Measurements from ENCODE around the gene KCNIP1.

KCNIP1 gene

DNA sequence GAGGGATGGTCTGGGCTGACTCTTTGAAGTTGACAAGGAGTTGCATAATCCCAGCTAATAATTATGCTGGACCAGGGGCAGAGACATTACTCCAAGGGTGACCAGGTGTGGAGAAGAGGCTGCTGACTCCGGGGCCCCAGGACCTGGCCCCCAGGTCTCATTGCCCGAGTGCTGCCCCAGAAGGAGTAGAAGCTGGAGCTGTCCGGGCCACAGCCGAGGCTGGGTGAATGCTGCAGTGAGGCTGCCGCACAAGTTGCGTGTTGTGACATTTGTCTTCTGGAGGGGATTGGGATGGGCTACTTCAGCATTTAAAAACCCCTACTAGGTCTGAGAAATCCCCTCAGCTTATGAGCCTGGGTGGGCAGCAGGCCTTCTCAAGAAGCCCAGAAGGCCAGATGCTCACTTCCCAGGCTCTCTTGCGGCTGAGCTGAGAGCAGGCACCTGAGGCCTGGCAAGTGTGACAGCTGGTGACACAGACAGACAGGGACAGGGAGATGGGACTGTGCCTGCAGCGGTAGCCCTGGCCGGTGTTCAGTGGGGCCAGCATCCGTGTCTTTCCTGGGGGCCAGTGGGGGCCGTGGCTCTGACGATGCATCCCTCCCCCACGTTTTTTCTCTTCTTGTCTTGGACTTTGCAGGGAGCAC is 122.8 kb downstream of the KCNIP1 start:
- H3K4me3 ChIP-seq (ENCODE audit: low read depth, low read length) = no peak overlapping the region
- TF ChIP-seq MYNN (tag by site-specific recombination; IDR thresholded peaks at IDR 0.05; ENCODE audit: borderline replicate concordance) (no peak), ZNF10 (tag by site-specific recombination; IDR thresholded peaks at IDR 0.05) (no peak), ZNF404 (tag by site-specific recombination; IDR thresholded peaks at IDR 0.05) (no peak)
- CTCF ChIA-PET = interaction anchor here (0.6 to 4.9 kb wide), 6 partner anchors 157 to 360 kb away, joined by 3 to 85 read pairs (median 3); no protein-coding TSS in a partner anchor
- POLR2A ChIA-PET = no interaction called here
- no peaks in the 10 kb centered on the region for H3K9me3 ChIP-seq (ENCODE audit: control insufficient read depth, insufficient read depth, low read depth, low read length)
- H3K4me1 ChIP-seq (ENCODE audit: control insufficient read depth, insufficient read depth, low read length) = no peaks in the 10 kb centered on the region
- H3K36me3 ChIP-seq (ENCODE audit: control insufficient read depth in 2 of 2, insufficient read depth in 1 of 2, low read length in 2 of 2) = no peaks in the 10 kb centered on the region
- H3K27ac ChIP-seq (ENCODE audit: extremely low read depth, low read depth, low read length) = no peak overlapping the region

DNA sequence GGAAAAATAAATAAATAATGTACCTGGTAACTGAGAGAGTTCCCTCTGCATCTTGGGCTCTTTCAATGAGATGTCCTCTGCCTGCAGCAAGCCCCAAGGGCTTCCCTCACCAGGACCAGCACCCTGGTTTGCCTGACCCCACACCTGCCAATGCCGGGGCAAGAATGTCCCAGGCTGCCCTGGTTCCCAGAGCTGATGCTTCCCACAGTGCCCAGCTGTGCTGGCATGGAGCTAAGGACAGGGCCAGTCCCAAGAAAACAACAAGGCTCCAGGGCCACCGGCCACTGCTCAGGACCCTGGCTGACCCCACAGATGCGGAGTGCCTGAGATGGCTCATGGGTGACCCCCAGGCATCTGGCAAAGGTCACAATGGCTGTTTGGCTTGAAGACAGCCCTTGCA is 123.5 kb downstream of the KCNIP1 start:
- H3K9me3 ChIP-seq (ENCODE audit: control insufficient read depth, insufficient read depth, low read depth, low read length) = no peaks in the 10 kb centered on the region
- no peaks in the 10 kb centered on the region for H3K36me3 ChIP-seq (ENCODE audit: control insufficient read depth in 2 of 2, insufficient read depth in 1 of 2, low read length in 2 of 2)
- no peak overlapping the region for H3K27ac ChIP-seq (ENCODE audit: extremely low read depth, low read depth, low read length)
- CTCF ChIA-PET = interaction anchor here (0.6 to 0.9 kb wide), 2 partner anchors 286 to 361 kb away, joined by 3 read pairs; no protein-coding TSS in a partner anchor
- POLR2A ChIA-PET = no interaction called here
- no peak overlapping the region for H3K4me3 ChIP-seq (ENCODE audit: low read depth, low read length)
- no peaks in the 10 kb centered on the region for H3K4me1 ChIP-seq (ENCODE audit: control insufficient read depth, insufficient read depth, low read length)
- TF ChIP-seq, protein P1, sequence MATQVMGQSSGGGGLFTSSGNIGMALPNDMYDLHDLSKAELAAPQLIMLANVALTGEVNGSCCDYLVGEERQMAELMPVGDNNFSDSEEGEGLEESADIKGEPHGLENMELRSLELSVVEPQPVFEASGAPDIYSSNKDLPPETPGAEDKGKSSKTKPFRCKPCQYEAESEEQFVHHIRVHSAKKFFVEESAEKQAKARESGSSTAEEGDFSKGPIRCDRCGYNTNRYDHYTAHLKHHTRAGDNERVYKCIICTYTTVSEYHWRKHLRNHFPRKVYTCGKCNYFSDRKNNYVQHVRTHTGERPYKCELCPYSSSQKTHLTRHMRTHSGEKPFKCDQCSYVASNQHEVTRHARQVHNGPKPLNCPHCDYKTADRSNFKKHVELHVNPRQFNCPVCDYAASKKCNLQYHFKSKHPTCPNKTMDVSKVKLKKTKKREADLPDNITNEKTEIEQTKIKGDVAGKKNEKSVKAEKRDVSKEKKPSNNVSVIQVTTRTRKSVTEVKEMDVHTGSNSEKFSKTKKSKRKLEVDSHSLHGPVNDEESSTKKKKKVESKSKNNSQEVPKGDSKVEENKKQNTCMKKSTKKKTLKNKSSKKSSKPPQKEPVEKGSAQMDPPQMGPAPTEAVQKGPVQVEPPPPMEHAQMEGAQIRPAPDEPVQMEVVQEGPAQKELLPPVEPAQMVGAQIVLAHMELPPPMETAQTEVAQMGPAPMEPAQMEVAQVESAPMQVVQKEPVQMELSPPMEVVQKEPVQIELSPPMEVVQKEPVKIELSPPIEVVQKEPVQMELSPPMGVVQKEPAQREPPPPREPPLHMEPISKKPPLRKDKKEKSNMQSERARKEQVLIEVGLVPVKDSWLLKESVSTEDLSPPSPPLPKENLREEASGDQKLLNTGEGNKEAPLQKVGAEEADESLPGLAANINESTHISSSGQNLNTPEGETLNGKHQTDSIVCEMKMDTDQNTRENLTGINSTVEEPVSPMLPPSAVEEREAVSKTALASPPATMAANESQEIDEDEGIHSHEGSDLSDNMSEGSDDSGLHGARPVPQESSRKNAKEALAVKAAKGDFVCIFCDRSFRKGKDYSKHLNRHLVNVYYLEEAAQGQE (tag by site-specific recombination; IDR thresholded peaks at IDR 0.05) = no peak
- TF ChIP-seq ZNF449 (tag by site-specific recombination; IDR thresholded peaks at IDR 0.05) (no peak), ZNF274 (IDR thresholded peaks at IDR 0.05; ENCODE audit: low read length) (no peak), ZNF274 (tag by site-specific recombination; IDR thresholded peaks at IDR 0.05; ENCODE audit: borderline replicate concordance) (no peak), YY2 (tag by site-specific recombination; IDR thresholded peaks at IDR 0.05) (no peak), ZNF776 (tag by site-specific recombination; IDR thresholded peaks at IDR 0.05; ENCODE audit: borderline replicate concordance) (no peak), YY1 (tag by site-specific recombination; IDR thresholded peaks at IDR 0.05) (no peak), KLF10 (tag by site-specific recombination; IDR thresholded peaks at IDR 0.05) (no peak), ZNF404 (tag by site-specific recombination; IDR thresholded peaks at IDR 0.05) (no peak), ZNF292 (tag by site-specific recombination; IDR thresholded peaks at IDR 0.05; ENCODE audit: borderline replicate concordance, low read depth) (no peak), ZBTB11 (tag by site-specific recombination; conservative IDR thresholded peaks at IDR 0.05; ENCODE audit: low read depth) (no peak), ZNF416 (tag by site-specific recombination; IDR thresholded peaks at IDR 0.05) (no peak), KLF9 (tag by site-specific recombination; IDR thresholded peaks at IDR 0.05; ENCODE audit: low read depth) (no peak), ZNF248 (tag by site-specific recombination; IDR thresholded peaks at IDR 0.05) (no peak), BCL11B (tag by site-specific recombination; IDR thresholded peaks at IDR 0.05; ENCODE audit: low read depth) (no peak)
- TF ChIP-seq, protein P2, sequence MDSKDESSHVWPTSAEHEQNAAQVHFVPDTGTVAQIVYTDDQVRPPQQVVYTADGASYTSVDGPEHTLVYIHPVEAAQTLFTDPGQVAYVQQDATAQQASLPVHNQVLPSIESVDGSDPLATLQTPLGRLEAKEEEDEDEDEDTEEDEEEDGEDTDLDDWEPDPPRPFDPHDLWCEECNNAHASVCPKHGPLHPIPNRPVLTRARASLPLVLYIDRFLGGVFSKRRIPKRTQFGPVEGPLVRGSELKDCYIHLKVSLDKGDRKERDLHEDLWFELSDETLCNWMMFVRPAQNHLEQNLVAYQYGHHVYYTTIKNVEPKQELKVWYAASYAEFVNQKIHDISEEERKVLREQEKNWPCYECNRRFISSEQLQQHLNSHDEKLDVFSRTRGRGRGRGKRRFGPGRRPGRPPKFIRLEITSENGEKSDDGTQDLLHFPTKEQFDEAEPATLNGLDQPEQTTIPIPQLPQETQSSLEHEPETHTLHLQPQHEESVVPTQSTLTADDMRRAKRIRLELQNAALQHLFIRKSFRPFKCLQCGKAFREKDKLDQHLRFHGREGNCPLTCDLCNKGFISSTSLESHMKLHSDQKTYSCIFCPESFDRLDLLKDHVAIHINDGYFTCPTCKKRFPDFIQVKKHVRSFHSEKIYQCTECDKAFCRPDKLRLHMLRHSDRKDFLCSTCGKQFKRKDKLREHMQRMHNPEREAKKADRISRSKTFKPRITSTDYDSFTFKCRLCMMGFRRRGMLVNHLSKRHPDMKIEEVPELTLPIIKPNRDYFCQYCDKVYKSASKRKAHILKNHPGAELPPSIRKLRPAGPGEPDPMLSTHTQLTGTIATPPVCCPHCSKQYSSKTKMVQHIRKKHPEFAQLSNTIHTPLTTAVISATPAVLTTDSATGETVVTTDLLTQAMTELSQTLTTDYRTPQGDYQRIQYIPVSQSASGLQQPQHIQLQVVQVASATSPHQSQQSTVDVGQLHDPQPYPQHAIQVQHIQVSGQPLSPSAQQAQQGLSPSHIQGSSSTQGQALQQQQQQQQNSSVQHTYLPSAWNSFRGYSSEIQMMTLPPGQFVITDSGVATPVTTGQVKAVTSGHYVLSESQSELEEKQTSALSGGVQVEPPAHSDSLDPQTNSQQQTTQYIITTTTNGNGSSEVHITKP (tag by site-specific recombination; IDR thresholded peaks at IDR 0.05) = no peak
- TF ChIP-seq, protein P3, sequence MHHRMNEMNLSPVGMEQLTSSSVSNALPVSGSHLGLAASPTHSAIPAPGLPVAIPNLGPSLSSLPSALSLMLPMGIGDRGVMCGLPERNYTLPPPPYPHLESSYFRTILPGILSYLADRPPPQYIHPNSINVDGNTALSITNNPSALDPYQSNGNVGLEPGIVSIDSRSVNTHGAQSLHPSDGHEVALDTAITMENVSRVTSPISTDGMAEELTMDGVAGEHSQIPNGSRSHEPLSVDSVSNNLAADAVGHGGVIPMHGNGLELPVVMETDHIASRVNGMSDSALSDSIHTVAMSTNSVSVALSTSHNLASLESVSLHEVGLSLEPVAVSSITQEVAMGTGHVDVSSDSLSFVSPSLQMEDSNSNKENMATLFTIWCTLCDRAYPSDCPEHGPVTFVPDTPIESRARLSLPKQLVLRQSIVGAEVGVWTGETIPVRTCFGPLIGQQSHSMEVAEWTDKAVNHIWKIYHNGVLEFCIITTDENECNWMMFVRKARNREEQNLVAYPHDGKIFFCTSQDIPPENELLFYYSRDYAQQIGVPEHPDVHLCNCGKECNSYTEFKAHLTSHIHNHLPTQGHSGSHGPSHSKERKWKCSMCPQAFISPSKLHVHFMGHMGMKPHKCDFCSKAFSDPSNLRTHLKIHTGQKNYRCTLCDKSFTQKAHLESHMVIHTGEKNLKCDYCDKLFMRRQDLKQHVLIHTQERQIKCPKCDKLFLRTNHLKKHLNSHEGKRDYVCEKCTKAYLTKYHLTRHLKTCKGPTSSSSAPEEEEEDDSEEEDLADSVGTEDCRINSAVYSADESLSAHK (tag by site-specific recombination; IDR thresholded peaks at IDR 0.05) = no peak

Data from HEK293 (cell line).